SIG-M5 treated with dmso at 0.1 percent for 504 hours (cell line): Measurements from ENCODE around the gene TMEM192.
"Not testable (repeated sequence)": the region's sequence is repeated elsewhere in the genome, so short reads cannot be mapped to it uniquely, and the experiment has no call there.

Experiments
- DNase-seq: peaks from one replicate; lab custom pipeline; 2025; ENCODE audit not compliant: unreplicated experiment; lab: John Stamatoyannopoulos, UW

Gene TMEM192

GRCh38 chr4:165112368-165113121 lies at the start of gene TMEM192:
Gene TMEM192 (minus strand): TSS chr4:165112860. CDS start chr4:165112773, 87 bp downstream.
- peak; percentile 87 for DNase-seq

- DNase-seq = no peak
These were observed 46.1 kb upstream of the TMEM192 start for GRCh38 chr4:165158762-165159161.

DNA sequence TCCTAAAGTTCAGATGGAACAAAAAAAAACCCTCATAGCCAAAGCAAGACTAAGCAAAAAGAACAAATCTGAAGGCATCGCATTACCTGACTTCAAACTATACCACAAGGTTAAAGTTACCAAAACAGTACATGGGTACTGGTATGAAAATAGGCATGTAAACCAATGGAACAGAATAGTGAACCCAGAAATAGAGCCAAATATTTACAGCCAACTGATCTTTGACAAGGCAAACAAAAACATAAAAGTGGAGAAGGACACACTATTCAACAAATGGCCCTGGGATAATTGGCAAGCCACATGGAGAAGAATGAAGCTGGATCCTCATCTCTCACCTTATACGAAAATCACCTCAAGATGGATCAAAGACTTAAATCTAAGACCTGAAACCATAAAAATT lies 44.2 kb upstream of the TMEM192 start:
- DNase-seq = no peak

DNA sequence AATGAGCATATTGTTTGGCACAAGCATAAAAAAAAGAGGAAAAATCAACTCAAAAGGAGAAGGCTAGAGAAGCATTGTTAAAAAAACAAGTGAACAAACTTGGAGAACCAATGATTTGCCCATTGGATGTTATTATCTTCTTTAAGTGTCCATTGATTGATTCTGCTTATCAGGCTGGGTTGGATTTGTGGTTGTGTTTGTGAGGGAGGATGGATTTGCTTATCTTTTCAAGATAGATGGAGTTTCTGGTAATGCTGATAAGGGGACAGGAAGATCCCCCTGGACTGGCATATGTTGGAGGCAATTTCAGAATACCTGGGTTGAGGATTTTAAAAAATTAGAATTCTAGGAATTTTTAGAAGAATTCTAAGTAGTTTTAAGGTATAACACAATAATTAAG lies 41.8 kb upstream of the TMEM192 start:
- DNase-seq = no peak

GRCh38 chr4:165152527-165152926 lies 39.9 kb upstream of the TMEM192 start:
- DNase-seq = no peak

DNA sequence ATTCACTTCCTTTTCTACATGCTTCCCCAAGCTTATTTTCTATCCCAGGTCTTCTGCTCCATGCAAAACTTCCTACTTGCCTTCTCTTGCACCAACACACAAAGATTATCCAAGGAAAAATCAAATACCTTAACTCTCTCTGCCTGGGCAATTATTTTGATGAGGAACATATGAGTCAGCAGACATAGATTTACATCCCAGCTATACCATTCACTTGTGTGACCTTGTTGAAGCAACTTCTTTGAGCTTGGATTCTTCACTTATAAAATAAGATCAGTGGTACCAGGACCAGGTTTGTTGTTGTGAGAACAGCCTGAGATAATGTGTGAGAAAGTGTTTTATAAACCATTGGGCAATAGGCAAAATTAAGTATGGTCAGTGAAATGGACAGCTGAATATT lies 39.1 kb upstream of the TMEM192 start:
- no peak for DNase-seq

- DNase-seq = no peak
These were observed 37.9 kb upstream of the TMEM192 start for GRCh38 chr4:165150545-165150944.

DNA sequence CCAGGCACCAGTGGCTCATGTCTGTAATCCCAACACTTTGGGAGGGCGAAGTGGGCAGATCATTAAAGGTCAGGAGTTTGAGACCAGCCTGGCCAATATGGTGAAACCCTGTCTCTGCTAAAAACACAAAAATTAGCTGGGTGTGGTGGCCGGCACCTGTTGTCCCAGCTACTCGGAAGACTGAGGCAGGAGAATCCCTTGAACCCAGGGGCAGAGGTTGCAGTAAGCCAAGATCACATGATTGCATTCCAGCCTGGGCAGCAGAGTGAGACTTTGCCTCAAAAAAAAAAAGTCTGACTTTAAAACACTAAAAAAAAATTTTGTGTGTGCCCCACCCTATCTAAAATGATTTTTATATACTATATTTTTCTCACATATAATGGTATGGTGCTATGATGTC lies 26.2 kb upstream of the TMEM192 start:
- no peak for DNase-seq

- no peak for DNase-seq
These were observed 24.5 kb upstream of the TMEM192 start for GRCh38 chr4:165137205-165137604.

DNA sequence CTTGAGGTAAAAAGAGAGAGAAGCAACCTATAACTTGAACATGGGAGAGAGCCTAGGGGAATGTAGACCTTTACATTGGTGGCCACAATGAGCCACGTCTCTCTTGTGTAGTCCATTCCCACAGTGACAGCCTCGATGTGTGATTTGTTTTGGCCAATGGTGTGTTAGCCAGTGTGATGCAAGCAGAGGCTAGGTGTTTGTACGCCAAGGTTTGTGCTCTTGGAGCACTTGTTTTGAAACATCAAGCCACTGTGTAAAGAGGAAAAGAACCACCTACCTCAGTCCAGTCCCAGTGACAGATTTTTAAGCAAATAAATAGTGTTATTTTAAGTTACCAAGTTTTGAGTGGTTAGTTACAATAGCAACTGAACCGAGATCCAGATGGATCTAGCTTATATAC lies 23.9 kb upstream of the TMEM192 start:
- DNase-seq = no peak

DNA sequence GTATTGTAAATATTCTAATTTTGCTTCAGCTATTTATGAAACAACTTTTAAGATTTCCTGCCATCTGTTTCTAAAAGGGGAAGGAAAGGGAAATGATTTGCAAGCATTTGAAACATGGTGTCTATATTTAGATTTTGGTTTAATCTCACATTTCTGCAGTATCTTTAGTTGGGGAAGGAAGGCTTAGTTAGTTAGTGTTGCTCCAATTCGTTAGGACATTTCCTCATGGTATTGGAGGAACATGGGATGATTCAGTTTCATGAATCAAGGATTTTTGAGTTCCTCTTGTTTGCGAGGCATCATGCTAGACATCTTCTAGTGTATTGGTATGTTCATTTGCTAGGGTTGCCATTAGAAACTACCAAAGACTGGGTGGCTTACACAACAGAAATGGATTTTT lies 20.5 kb upstream of the TMEM192 start:
- DNase-seq = peak; percentile 51

DNA sequence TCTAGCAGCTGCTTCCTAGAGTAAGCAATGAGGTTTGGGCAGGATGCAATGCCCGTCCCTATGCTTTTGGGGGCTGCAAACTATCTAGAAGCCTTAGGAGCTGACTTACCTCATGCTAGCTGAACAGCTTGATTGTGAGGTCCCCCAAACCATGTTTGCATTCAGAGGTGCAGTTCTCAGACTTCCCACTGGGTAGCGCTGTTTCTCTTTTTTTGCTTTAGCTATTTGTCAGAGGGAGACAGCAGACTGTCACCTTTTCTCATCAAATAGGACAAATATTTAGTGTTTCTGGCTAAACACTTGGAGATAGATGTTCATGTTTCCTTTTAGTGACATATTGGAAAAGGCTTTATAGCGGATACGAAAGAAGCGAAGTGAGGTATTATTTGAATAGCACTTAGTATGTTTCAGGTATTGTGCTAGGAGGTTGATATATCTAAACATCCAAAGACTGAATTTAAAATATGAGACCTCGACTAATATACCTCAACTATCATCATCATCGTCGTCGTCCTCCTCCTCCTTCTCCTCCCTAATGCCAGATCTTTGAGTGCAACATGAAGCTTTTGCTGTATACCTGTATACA lies 18.7 kb upstream of the TMEM192 start:
- peak; percentile 17 for DNase-seq

GRCh38 chr4:165129924-165130323 lies 17.3 kb upstream of the TMEM192 start:
- DNase-seq = no peak

GRCh38 chr4:165125869-165126499 lies 13.3 kb upstream of the TMEM192 start:
- not testable (repeated sequence) for DNase-seq

- no peak for DNase-seq
These were observed 11.8 kb upstream of the TMEM192 start for GRCh38 chr4:165124488-165124887.

- DNase-seq = no peak
These were observed 5.7 kb upstream of the TMEM192 start for GRCh38 chr4:165118256-165118909.

- no peak for DNase-seq
These were observed 2.6 kb upstream of the TMEM192 start for GRCh38 chr4:165115301-165115700.

- DNase-seq = no peak
These were observed 723 bp downstream of the TMEM192 start for GRCh38 chr4:165111906-165112367.

DNA sequence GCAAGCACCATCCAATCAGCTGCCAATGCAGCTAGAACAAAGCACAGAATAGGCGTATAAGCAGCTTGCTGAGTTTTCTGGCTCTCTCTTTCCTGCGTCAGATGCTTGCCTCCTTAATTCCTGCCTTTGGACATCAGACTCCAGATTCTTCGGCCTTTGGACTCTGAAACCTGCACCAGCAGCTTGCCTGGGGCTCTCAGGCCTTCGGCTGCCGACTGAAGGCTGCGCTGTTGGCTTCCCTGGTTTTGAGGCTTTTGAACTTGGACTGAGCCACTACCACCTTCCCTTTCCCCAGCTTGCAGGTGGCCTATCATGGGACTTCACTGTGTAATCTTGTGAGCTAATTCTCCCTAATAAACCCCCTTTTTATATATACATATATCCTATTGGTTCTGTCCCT lies 6.1 kb downstream of the TMEM192 start:
- DNase-seq = no peak

GRCh38 chr4:165101641-165102040 lies 11.0 kb downstream of the TMEM192 start:
- no peak for DNase-seq

DNA sequence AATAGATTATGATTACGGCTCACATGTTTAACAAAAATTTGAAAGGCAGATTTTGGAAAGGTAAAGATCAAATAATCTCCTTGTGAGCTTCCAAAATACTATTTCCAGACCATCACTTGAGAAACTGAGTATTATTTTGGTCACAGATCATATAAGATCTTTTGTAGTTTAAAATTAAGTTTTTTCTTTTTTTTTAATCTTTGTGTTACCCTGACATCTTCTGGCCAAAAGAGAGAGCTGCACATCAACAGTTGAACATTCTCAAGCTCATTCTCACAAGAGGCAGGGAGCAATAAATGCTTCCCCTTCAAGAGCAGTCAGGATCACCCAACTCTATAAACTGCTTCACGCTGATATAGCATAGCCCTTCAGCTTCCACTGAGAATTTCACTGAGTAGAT lies 15.9 kb downstream of the TMEM192 start:
- DNase-seq = peak; percentile 16

DNA sequence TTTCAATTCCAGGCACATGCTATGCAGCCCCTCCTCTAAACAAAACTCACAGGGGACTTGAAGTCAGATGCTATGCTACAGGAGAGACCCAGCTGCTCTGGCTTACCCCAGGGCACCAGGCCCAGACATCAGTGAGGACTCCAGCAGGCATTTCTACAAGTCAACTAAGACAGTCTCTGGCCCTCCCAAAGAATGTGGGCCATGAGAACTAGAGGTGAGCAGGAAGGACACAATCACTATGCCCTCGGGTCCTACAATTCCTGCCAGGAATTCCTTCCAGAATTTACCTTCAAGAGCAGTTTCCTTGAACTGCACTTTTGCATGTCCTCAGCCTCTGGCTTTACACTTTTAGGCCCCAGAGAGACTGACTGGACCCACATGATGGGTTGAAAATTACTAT lies 17.4 kb downstream of the TMEM192 start:
- no peak for DNase-seq
